ENCODE measurements around the gene SH3TC1.

SH3TC1 gene

DNA sequence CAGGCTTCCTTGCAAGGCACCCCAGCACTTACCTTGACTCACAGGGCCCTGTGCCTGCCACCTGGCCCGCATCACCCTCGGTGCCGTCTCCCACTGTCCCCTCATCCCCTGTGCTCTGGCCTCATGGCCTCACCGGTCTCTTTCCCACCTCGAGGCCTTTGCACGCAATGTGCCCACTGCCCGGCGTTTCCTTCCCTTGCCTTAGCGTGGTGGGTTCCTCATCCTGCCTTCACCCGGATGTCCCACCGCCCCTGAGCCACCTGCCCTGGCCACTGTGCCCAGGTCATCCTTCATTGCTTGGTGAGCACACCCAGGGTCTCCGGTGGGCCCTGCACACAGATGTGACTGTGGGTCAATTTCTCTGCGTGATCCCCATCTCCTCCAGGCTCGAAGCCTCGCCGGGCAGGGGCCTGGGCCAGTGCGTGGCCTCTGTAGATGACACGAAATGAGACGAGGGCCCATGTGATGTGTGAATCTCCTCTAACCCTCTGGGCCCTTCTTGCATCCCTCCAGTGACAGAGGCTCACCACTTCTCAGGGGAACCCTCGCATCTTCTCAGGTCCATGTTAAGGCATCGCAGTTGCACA lies 75.1 kb downstream of the SH3TC1 start:
- DNase-seq (ENCODE audit: insufficient read length, low spot score) (no peak), FAIRE-seq (no peak)
- TF ChIP-seq, protein P1, sequence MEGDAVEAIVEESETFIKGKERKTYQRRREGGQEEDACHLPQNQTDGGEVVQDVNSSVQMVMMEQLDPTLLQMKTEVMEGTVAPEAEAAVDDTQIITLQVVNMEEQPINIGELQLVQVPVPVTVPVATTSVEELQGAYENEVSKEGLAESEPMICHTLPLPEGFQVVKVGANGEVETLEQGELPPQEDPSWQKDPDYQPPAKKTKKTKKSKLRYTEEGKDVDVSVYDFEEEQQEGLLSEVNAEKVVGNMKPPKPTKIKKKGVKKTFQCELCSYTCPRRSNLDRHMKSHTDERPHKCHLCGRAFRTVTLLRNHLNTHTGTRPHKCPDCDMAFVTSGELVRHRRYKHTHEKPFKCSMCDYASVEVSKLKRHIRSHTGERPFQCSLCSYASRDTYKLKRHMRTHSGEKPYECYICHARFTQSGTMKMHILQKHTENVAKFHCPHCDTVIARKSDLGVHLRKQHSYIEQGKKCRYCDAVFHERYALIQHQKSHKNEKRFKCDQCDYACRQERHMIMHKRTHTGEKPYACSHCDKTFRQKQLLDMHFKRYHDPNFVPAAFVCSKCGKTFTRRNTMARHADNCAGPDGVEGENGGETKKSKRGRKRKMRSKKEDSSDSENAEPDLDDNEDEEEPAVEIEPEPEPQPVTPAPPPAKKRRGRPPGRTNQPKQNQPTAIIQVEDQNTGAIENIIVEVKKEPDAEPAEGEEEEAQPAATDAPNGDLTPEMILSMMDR (IDR thresholded peaks at IDR 0.05; ENCODE audit: insufficient read depth, missing control alignments) = no peak

DNA sequence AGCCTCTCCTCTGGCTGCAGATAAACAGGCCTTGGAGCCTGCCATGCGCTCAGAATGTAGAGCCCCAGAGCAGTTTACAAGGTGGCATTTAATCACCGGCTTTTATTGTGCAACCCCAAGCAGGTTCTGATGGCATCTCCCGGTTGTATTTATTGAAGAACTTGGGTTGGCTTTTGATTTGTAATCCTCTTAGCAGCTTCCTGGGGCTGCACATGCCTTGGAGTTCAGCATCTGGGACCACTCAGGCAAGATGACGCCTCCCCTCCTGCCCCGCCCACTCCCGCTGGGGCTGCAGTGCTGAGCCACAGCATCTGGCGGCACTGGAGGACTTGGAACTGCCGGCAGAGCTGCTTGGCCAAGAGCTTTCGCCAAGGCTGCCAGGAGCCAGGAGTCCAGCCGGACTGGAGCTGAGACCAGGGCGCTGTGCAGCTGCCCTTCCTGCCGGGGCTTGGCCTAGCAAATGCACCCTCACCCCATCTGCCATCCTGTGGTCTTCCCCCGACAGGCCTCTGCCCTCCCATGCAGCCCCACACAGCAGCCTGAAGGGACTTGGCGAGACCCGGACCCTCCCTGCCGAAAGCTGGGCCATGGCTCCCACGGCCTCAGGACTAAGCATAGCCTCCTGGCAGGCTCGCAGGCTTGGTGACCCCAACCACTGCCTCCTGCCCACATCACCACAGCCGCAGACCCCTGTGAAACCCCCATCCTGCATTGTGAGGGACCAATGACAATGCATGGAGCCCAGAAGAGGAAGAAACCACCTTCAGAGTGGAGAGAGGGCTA lies 75.9 kb downstream of the SH3TC1 start:
- DNase-seq (ENCODE audit: insufficient read length, low spot score) (peak; percentile 70), FAIRE-seq (no peak)
- TF ChIP-seq, protein P1 (IDR thresholded peaks at IDR 0.05; ENCODE audit: insufficient read depth, missing control alignments) = peak; percentile 28

DNA sequence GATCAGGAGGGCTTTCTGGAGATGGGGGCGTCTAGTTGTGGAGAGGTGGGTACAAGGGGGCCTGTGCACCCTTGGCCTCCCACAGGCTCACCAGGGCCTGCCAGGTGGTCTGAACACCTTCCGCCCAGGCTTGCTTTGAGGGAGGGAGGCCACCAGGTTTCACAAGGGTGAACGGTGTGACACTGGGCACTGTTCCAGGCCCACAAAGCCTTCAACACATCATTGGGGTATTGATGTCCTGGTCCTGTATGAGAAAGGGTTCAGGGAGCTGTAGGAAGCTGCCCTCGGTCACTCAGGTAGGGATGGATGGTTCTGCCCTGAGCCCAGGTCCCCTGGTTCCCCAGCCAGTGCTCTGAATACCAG lies 76.4 kb downstream of the SH3TC1 start:
- no peak for FAIRE-seq

DNA sequence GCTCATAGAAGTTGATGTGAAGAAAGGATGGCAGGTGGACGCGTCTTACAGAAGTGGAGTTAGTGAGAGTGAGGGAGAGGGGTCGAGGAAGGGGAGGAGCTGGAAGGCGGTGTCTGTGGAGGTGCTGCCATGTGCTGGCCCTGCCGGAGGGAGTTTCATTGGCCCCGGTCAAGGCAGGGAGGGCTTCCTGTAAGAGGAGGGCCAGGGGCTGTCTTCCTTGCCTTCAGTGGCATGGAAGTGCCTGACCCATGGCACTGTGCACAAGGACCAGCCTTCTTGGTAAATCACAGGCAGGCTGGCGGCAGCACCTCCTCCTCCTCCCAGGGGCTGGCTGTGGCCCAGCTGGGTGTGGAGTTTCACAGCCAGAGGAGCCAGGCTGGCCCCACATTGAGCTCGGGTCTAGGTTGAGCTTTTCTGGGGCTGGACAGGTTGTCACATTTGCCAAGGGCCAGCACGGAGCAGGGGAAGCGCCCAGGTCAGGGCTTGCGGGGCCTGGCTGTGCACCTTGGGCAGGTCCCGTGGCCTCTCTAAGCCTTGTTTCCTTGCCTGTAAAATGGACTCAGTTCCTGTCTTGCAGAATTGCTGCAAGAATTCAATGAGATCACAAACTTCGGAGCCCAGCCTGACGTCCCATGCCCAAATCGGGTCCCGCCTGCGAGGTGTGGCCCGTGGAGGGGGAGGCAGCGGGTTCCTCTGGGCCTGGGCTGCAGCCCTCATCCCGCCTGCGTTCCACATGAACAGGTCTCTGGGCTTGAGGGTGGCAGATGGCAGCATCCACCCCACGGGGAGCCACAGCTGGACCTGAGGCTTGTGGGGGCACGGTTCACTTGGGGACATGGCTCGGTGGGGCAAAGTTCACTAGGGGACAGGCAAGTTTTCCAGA lies 77.5 kb downstream of the SH3TC1 start:
- FAIRE-seq (no peak), DNase-seq (ENCODE audit: insufficient read length, low spot score) (no peak)
- TF ChIP-seq, protein P1 (IDR thresholded peaks at IDR 0.05; ENCODE audit: insufficient read depth, missing control alignments) = no peak

More for the DNA sequence above, 76.4 kb downstream of the SH3TC1 start:
- DNase-seq (ENCODE audit: insufficient read length, low spot score) = no peak
- TF ChIP-seq, protein P1 (IDR thresholded peaks at IDR 0.05; ENCODE audit: insufficient read depth, missing control alignments) = no peak

DNA sequence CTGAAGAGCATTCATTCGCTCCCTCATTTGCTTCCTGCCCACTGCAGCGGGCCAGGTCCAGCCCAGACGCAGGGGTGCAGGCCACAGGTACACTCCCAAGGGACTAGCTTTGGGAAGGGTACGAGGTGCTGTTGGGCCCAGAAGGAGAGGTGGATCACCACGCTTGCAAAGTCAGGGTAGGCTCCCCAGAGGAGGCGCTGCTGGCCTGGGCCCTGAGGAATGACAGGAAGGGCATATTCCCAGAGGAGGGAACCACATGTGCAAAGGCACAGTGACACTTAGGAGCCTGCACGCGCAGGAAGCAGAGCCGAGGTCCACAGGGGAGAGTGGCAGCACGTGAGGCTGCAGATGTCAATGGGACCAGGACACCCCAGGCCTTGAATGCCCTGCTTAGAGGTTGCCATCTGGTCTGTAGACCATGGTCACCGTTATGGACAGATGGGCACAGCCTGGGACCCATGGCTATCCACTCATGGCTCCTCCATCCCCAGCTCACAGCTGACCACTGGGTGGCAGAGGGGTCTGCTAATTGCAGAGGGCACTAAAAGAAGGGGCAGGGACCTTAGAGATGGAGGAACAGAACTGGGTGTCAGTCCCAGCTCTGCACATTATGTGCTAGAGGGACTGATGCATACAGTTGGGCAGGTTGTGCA lies 78.4 kb downstream of the SH3TC1 start:
- DNase-seq (ENCODE audit: insufficient read length, low spot score) (no peak), FAIRE-seq (no peak)
- TF ChIP-seq, protein P1 (IDR thresholded peaks at IDR 0.05; ENCODE audit: insufficient read depth, missing control alignments) = no peak

DNA sequence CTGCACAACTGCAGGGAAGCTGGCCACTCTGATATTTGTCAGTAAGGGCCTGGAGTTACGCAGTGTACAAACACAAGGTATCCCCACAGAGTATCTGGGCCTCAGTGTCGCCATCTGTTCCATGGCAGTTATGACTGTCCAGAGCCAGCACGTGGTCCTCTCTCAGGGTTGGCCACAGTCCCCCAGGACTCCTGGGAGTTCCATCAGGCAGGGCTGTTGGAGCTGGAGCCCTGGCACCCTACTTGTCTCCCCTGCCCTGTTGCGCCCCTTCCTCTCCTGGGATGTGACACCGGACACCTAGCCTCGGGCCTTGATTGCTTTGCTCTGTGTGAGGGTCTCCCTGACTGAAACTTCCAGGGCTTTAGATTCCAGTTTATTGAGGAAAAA lies 78.9 kb downstream of the SH3TC1 start:
- DNase-seq (ENCODE audit: insufficient read length, low spot score) = no peak
- TF ChIP-seq, protein P1 (IDR thresholded peaks at IDR 0.05; ENCODE audit: insufficient read depth, missing control alignments) = no peak
- no peak for FAIRE-seq
